Amniotic epithelial cell (primary cell): ENCODE measurements around the gene EYA2.
"Not testable (repeated sequence)": the region's sequence is repeated elsewhere in the genome, so short reads cannot be mapped to it uniquely, and the experiment has no call there.

Experiments
- DNase-seq: peaks from one replicate; pipeline ENCODE4 v3.0.0-alpha.2; 2010; ENCODE audit warnings: low read depth

Gene EYA2

DNA sequence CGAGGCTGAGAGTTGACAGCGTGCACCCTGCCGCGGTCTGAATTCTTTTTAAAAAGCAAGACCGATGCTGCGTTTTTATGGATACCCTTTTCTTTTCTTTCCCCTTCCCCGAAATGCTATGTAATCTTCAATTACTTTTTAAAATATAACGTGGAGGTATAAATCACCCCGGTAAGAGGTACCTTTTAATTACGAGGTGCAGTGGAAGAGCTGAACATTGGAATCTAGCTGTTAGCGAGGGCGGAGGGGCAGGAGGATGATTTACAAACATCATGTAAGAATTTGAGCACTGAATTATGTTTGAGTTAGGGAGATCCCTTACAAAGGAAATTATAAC lies 1.2 kb downstream of the EYA2 start:
- DNase-seq = no peak

DNA sequence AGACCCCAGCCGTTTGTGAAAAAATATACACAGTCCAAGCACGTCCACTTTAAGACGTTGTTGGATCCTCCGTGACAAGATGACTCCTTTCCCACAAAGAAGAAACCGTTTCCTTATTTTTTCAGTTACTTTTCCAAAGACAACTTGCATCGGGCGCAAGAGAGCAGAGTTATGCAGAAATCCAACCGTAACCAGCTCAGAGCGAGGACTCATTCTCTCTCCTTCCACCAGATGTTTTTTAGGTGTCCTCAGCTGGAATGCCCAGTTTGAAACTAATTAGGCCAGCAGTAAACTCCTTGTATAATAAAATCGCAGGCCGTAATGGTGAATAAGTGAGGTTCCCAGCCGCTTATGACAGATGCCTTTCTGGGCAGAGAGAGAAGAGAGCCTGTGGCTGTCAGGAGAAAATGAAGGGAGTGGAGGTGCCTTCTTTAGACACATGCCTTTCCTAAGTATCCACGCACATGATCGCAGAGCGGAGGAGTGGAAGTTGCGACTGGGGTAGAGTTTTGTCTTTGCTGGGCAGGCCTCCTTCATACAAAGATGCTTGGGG lies 2.8 kb downstream of the EYA2 start:
- DNase-seq = no peak

GRCh38 chr20:46898423-46898822 lies 3.8 kb downstream of the EYA2 start:
- DNase-seq = no peak

DNA sequence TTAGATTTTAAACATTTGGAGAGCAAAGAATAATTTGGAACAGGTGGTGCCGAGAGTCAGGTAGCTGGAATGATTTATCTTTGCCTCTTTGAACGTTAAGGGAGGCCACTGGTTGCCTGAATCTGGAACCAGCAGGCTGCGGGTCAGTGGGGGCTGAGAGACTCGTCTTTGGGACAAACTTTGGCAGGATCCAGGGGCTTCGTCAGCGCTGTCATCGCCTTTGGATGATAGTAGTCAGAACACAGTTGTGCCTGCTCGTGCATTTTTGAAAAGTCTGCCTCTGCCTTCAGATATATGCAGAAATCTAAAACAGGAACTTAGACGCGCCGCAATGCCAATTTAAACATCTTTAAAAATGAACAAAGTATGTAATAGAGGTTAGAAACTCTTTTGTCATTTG lies 5.0 kb downstream of the EYA2 start:
- no peak for DNase-seq

DNA sequence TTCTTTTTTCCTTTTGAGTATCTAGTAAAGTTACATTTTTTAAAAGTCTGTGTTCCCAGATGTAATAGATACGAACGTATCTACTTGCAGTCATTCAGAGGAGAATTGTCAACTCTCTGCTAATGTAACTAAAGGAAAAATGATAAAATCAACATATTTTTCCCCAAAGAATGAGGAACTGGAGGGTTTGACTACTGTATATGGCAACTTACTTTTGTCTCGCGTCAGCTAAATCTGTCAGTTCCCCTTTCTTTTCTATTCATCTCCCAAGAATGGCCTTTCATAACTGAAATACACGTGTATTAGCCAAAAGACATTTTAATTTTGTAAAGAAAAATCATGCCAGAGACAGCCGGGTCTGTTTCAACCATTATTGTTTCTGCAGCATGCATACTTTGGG lies 5.4 kb downstream of the EYA2 start:
- DNase-seq = no peak

GRCh38 chr20:46900826-46901225 lies 6.2 kb downstream of the EYA2 start:
- DNase-seq = no peak

DNA sequence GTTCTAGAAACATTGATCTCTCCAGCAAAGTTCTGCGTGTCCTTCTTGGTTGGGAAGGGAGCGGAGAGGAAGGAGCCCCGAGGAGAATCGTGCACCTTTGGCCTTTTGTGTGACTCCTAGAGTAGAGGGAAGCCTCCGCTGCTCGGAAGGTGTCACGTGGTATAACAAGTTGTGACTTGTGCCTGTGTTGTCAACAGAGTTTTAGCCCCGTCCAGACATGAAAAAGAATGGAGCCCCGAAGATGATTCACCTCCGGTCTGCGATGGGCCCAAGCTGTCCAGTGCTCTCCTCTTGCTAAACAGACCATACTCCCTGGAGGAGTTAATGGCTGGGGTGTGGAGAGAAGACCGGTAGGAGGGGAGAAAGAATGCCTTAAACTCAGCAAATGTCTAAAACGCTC lies 7.0 kb downstream of the EYA2 start:
- no peak for DNase-seq

- DNase-seq = no peak
Measured at GRCh38 chr20:46903256-46903655, 8.6 kb downstream of the EYA2 start.

GRCh38 chr20:46903937-46904336 lies 9.3 kb downstream of the EYA2 start:
- DNase-seq = no peak

- peak; percentile 2 for DNase-seq
Measured at GRCh38 chr20:46905364-46906125, 10.9 kb downstream of the EYA2 start.

GRCh38 chr20:46913329-46914044 lies 18.8 kb downstream of the EYA2 start:
- no peak for DNase-seq

GRCh38 chr20:46914789-46915379 lies 20.2 kb downstream of the EYA2 start:
- DNase-seq = no peak

DNA sequence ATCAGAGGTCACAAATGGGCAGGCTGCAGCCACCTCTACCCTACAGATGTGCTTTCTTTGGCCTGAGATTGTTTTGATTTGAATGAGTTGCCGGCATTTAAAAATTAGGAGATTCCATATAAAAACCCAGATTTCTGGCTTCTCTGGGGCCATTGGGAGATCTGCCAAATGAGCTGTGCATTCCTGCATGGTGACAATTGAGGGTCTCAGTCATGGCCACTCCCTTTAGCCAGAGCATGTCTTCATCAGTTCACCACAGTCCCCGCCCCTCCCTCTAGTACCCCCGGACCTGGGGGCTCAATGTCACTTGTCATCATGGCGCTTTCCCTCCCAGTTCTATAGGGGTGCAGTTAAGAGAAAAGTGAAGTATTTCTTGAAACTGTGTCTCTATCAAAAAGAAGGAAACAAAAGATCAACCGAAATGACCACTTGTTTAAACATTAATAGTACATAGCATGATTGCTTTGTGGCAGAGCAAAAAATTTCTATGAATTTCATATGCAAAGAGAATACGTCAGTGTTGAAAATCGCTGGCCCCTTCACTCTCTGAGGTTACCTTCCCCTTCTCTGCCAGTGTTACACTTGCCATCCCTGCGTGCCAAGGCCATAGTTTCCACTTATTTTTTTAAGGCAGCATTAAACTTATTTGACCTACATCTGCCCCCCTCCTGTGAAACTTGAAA lies 21.1 kb downstream of the EYA2 start:
- no peak for DNase-seq

- DNase-seq = no peak
Measured at GRCh38 chr20:46916258-46916603, 21.6 kb downstream of the EYA2 start.

GRCh38 chr20:46917155-46917554 lies 22.5 kb downstream of the EYA2 start:
- no peak for DNase-seq

DNA sequence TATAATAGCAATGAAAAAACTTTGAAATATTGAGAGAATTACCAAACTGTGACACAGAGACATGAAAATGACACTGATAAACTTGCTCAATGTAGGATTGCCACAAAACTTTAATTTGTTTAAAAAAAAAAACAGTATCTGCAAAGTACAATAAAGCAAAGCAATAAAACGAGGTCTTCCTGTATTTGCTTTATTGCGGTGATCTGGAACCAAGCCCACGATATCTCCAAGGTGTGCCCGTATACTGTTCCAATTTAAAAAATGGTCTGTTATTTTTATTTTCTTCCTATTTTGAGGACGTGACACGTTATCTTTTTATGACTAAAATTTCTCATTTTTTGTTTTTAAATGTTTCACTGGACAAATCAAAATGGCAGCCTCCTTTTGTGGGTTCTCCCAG lies 25.5 kb downstream of the EYA2 start:
- no peak for DNase-seq

- not testable (repeated sequence) for DNase-seq
Measured at GRCh38 chr20:46922841-46923240, 28.2 kb downstream of the EYA2 start.

DNA sequence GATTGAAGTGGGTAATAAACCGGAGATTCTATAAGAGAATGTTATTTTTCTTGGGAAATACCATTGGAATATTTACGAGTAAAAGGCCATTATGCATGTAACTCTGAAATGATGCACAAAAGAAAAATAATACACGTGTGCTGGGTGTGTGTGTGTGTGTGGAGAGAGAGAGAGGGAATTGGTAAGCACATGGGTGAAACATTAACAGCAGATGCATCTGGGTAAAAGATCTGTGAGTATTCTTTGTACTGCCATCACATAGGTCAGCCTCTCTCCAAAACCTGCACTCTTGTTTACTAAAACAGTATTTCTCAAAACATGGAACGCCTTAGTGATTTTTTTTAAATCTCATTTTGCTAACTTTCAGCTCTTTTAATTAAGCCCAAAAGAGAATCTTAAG lies 28.9 kb downstream of the EYA2 start:
- no peak for DNase-seq

DNA sequence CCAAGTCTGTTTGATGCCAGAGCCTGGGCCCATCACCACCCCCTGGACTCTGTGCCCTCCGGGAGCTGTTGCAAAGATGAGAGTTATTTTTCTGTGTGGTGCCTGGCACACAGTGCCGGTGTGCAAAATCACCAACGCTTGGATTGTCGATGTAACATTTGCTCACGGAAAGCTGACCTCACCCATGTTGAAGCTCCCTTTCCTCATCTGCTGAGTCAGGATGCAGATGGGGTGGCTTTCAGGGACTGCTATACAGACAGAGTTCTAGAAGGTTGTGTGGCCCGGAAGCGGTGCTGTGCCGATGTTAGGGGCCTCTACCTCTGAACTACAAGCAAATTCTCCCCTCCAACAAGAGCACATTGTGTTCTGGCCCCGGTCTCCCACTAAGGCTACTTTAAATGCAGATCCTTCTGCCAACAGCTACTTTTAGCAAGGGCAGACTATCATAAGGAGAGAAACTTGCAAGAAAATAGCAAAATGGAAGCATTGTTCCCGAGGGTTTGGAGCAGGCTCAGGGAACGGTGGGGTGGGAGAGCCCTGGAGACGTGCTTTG lies 34.0 kb downstream of the EYA2 start:
- no peak for DNase-seq

- no peak for DNase-seq
Measured at GRCh38 chr20:46929902-46930301, 35.3 kb downstream of the EYA2 start.

GRCh38 chr20:46930640-46931339 lies 36.1 kb downstream of the EYA2 start:
- no peak for DNase-seq

- DNase-seq = no peak
Measured at GRCh38 chr20:46931699-46932098, 37.1 kb downstream of the EYA2 start.
